GM23338 (cell line): ENCODE results near the gene DTNBP1. TPM values are rescaled to one million over a fixed set of nuclear protein-coding genes. Genes with fewer than 3 reads are reported as not detected.

Experiments
- ATAC-seq: fragments of 200-7000 bp; cut with Tn5 transposase; 3 replicates; pipeline ENCODE4 v1.9.1; 2020
- DNase-seq: peaks from one replicate; pipeline ENCODE4 v3.0.0-alpha.2; 2015; ENCODE audit warnings: low spot score
- H2AFZ ChIP-seq: fragments of 200-600 bp; sonication (generic); 2 replicates; pipeline ENCODE4 v1.8.0; 2016; ENCODE audit warnings: antibody characterized with exemption, mild to moderate bottlenecking, moderate library complexity
- H3F3A ChIP-seq: fragments of 200-600 bp; sonication (generic); replicated peaks from 2 replicates; pipeline ENCODE4 v1.8.0; 2017; ENCODE audit warnings: antibody characterized with exemption, mixed run types, low read depth
- H3K27ac ChIP-seq: fragments of 200-600 bp; sonication (generic); 2 replicates; pipeline ENCODE4 v1.6.1; 2016; ENCODE audit warnings: low read depth
- H3K27me3 ChIP-seq: fragments of 200-600 bp; sonication (generic); 2 replicates; pipeline ENCODE4 v1.8.0; 2016; ENCODE audit warnings: mild to moderate bottlenecking, mixed run types, moderate library complexity; ENCODE audit not compliant: insufficient read depth
- H3K36me3 ChIP-seq: fragments of 200-600 bp; sonication (generic); 2 replicates; pipeline ENCODE4 v1.8.0; 2016; ENCODE audit warnings: mild to moderate bottlenecking; ENCODE audit not compliant: insufficient read depth
- H3K4me1 ChIP-seq: fragments of 200-600 bp; sonication (generic); 2 replicates; pipeline ENCODE4 v1.8.0; 2016; ENCODE audit warnings: mild to moderate bottlenecking, moderate library complexity; ENCODE audit not compliant: insufficient read depth
- H3K4me2 ChIP-seq: fragments of 200-600 bp; sonication (generic); 2 replicates; pipeline ENCODE4 v1.7.1; 2017; ENCODE audit warnings: mixed run types
- H3K4me3 ChIP-seq: fragments of 200-600 bp; sonication (generic); 2 replicates; pipeline ENCODE4 v1.6.1; 2016; ENCODE audit warnings: mixed run types
- H3K79me2 ChIP-seq: fragments of 200-600 bp; sonication (generic); replicated peaks from 2 replicates; pipeline ENCODE4 v1.8.0; 2017; ENCODE audit warnings: mild to moderate bottlenecking; ENCODE audit not compliant: insufficient read depth
- H3K9me2 ChIP-seq: fragments of 200-600 bp; sonication (generic); 2 replicates; pipeline ENCODE4 v1.8.0; 2017; ENCODE audit not compliant: insufficient read depth
- H4K20me1 ChIP-seq: fragments of 200-600 bp; sonication (generic); replicated peaks from 2 replicates; pipeline ENCODE4 v1.8.0; 2017; ENCODE audit warnings: mild to moderate bottlenecking; ENCODE audit not compliant: insufficient read depth
- H3K27ac Mint-ChIP-seq: 2 replicates; pipeline ENCODE4 v1.8.0; 2020; ENCODE audit warnings: inconsistent platforms, mild to moderate bottlenecking, moderate library complexity, mixed read lengths
- H3K27me3 Mint-ChIP-seq: 3 replicates; pipeline ENCODE4 v1.8.0; 2022; ENCODE audit warnings: low read depth, mild to moderate bottlenecking, moderate library complexity, mixed read lengths, inconsistent platforms; ENCODE audit not compliant: insufficient read depth, poor library complexity
- H3K36me3 Mint-ChIP-seq: 3 replicates; pipeline ENCODE4 v1.8.0; 2021; ENCODE audit warnings: low read depth, mild to moderate bottlenecking, inconsistent platforms, moderate library complexity, mixed read lengths
- H3K4me1 Mint-ChIP-seq: 3 replicates; pipeline ENCODE4 v1.8.0; 2020; ENCODE audit warnings: mild to moderate bottlenecking, inconsistent platforms, mixed read lengths
- H3K4me3 Mint-ChIP-seq: 3 replicates; pipeline ENCODE4 v1.8.0; 2021; ENCODE audit warnings: moderate library complexity, mild to moderate bottlenecking, inconsistent platforms, mixed read lengths
- H3K9me3 Mint-ChIP-seq: 3 replicates; pipeline ENCODE4 v1.8.0; 2020; ENCODE audit warnings: moderate library complexity, mild to moderate bottlenecking, inconsistent platforms, mixed read lengths
- CREB1 ChIP-seq: fragments of 250-450 bp; sonication (Bioruptor Pico); IDR thresholded peaks from 2 replicates; pipeline ENCODE4 v1.5.0; 2020; ENCODE audit warnings: low read depth, mild to moderate bottlenecking, moderate library complexity
- EZH2 ChIP-seq: fragments of 200-600 bp; sonication (generic); IDR thresholded peaks from one replicate; pipeline ENCODE4 v1.8.0; 2017; ENCODE audit warnings: antibody characterized with exemption, mild to moderate bottlenecking, low read depth; ENCODE audit not compliant: unreplicated experiment
- EZH2phosphoT487 ChIP-seq: fragments of 200-600 bp; sonication (generic); IDR thresholded peaks from one replicate; pipeline ENCODE4 v1.8.1; 2018; ENCODE audit warnings: antibody characterized with exemption; ENCODE audit not compliant: unreplicated experiment
- JUNB ChIP-seq: IDR thresholded peaks from one replicate; pipeline ENCODE4 v1.6.1; 2016; ENCODE audit warnings: antibody characterized with exemption; ENCODE audit not compliant: unreplicated experiment
- NANOG ChIP-seq: IDR thresholded peaks from 2 replicates; pipeline ENCODE4 v1.6.1; 2016; ENCODE audit warnings: antibody characterized with exemption, borderline replicate concordance
- POLR2AphosphoS5 ChIP-seq: IDR thresholded peaks from 2 replicates; pipeline ENCODE4 v1.6.1; 2016; ENCODE audit warnings: antibody characterized with exemption, low read depth
- STAT1 ChIP-seq: IDR thresholded peaks from one replicate; pipeline ENCODE4 v1.6.1; 2016; ENCODE audit warnings: antibody characterized with exemption; ENCODE audit not compliant: unreplicated experiment
- ZNF114 ChIP-seq: fragments of 250-450 bp; sonication (Bioruptor Pico); IDR thresholded peaks from 2 replicates; pipeline ENCODE4 v1.5.0; 2020; ENCODE audit warnings: mild to moderate bottlenecking, moderate library complexity
- ZNF331 ChIP-seq: fragments of 250-450 bp; sonication (Bioruptor Pico); IDR thresholded peaks from 2 replicates; pipeline ENCODE4 v1.5.0; 2020; ENCODE audit warnings: low read depth, mild to moderate bottlenecking, moderate library complexity
- polyA plus RNA-seq: library from polyadenylated mRNA; unstranded; fragments of >200 nt; fragmentation: Nextera tagmentation; extraction: Ambion mirVana; gene quantifications from 2 replicates; pipeline ENCODE4 v1.2.1, GENCODE V29; 2016
- total RNA-seq: library from RNA; depleted of rRNA; stranded (reverse); fragments of >200 nt; shearing (Covaris generic); gene quantifications from 2 replicates; pipeline ENCODE4 v1.2.3, GENCODE V29; 2014
- TF ChIP-seq, protein P1 (sequence below): IDR thresholded peaks from 2 replicates; pipeline ENCODE4 v1.6.1; 2016; ENCODE audit warnings: antibody characterized with exemption
- TF ChIP-seq, protein P2 (sequence below), 2 experiments: fragments of 200-600 bp in 1 of 2; sonication (generic) in 1 of 2; conservative IDR thresholded peaks; 2 replicates each; pipeline versions ENCODE4 v1.5.1 to v1.6.1; 2016 to 2017; ENCODE audit warnings: antibody characterized with exemption in 2 of 2, low read depth in 2 of 2, mild to moderate bottlenecking in 2 of 2, moderate library complexity in 1 of 2
- TF ChIP-seq, protein P3 (sequence below): fragments of 250-450 bp; sonication (Bioruptor Pico); IDR thresholded peaks from 2 replicates; pipeline ENCODE4 v1.5.0; 2020; ENCODE audit warnings: mild to moderate bottlenecking, moderate library complexity
- TF ChIP-seq, protein P4 (sequence below): IDR thresholded peaks from one replicate; pipeline ENCODE4 v1.6.1; 2018; ENCODE audit warnings: antibody characterized with exemption; ENCODE audit not compliant: unreplicated experiment

Gene DTNBP1
- total and polyA plus RNA-seq, 2 experiments from 2014 or later: 12.1 to 20.1 TPM

DNA sequence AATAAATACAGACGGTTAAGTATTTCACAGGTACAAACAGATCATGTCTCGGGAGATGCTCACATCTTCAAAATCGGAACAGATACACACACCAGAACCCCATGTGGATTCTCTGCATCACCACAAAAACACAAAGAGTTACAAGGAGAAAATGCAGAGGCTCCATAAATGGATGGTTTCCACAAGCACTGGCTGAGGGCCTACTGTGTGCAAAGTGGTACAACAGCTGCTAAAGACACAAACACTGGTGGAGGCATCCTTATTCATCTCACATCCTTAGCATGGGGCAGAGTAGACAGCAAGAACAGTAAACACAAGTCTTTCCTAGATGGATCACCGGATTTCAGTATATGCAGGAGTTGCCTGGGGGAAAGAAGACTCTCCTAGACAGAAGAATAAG lies 88.8 kb downstream of the DTNBP1 start:
- Mint-ChIP-seq H3K4me3 (no peak overlapping the region), H3K27me3 (peaks cover 10% of the 10 kb centered on the region), H3K27ac (no peak overlapping the region), H3K36me3 (peaks cover 3% of the 10 kb centered on the region; the same call in 2 of the 3 replicates), H3K4me1 (peaks cover 42% of the 10 kb centered on the region), H3K9me3 (no peaks in the 10 kb centered on the region)
- no peak overlapping the region for H3K4me3 ChIP-seq
- H3K4me1 ChIP-seq: peaks cover 30% of the 10 kb centered on the region
- DNase-seq (no peak), ATAC-seq (no peak)
- H3K9me2 ChIP-seq: no peaks in the 10 kb centered on the region
- H3F3A ChIP-seq: no peaks in the 10 kb centered on the region
- TF ChIP-seq JUNB (no peak), POLR2AphosphoS5 (no peak), CREB1 (CRISPR knock-in tag) (no peak), ZNF331 (no peak), EZH2 (no peak), NANOG (no peak), EZH2phosphoT487 (no peak), ZNF114 (CRISPR knock-in tag) (no peak), STAT1 (no peak)
- TF ChIP-seq, protein P1, sequence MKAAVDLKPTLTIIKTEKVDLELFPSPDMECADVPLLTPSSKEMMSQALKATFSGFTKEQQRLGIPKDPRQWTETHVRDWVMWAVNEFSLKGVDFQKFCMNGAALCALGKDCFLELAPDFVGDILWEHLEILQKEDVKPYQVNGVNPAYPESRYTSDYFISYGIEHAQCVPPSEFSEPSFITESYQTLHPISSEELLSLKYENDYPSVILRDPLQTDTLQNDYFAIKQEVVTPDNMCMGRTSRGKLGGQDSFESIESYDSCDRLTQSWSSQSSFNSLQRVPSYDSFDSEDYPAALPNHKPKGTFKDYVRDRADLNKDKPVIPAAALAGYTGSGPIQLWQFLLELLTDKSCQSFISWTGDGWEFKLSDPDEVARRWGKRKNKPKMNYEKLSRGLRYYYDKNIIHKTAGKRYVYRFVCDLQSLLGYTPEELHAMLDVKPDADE: no peak
- TF ChIP-seq, protein P2, sequence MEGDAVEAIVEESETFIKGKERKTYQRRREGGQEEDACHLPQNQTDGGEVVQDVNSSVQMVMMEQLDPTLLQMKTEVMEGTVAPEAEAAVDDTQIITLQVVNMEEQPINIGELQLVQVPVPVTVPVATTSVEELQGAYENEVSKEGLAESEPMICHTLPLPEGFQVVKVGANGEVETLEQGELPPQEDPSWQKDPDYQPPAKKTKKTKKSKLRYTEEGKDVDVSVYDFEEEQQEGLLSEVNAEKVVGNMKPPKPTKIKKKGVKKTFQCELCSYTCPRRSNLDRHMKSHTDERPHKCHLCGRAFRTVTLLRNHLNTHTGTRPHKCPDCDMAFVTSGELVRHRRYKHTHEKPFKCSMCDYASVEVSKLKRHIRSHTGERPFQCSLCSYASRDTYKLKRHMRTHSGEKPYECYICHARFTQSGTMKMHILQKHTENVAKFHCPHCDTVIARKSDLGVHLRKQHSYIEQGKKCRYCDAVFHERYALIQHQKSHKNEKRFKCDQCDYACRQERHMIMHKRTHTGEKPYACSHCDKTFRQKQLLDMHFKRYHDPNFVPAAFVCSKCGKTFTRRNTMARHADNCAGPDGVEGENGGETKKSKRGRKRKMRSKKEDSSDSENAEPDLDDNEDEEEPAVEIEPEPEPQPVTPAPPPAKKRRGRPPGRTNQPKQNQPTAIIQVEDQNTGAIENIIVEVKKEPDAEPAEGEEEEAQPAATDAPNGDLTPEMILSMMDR (conservative IDR thresholded peaks at IDR 0.05; ENCODE audit: low read depth in 2 of 2): no peak
- TF ChIP-seq, protein P3, sequence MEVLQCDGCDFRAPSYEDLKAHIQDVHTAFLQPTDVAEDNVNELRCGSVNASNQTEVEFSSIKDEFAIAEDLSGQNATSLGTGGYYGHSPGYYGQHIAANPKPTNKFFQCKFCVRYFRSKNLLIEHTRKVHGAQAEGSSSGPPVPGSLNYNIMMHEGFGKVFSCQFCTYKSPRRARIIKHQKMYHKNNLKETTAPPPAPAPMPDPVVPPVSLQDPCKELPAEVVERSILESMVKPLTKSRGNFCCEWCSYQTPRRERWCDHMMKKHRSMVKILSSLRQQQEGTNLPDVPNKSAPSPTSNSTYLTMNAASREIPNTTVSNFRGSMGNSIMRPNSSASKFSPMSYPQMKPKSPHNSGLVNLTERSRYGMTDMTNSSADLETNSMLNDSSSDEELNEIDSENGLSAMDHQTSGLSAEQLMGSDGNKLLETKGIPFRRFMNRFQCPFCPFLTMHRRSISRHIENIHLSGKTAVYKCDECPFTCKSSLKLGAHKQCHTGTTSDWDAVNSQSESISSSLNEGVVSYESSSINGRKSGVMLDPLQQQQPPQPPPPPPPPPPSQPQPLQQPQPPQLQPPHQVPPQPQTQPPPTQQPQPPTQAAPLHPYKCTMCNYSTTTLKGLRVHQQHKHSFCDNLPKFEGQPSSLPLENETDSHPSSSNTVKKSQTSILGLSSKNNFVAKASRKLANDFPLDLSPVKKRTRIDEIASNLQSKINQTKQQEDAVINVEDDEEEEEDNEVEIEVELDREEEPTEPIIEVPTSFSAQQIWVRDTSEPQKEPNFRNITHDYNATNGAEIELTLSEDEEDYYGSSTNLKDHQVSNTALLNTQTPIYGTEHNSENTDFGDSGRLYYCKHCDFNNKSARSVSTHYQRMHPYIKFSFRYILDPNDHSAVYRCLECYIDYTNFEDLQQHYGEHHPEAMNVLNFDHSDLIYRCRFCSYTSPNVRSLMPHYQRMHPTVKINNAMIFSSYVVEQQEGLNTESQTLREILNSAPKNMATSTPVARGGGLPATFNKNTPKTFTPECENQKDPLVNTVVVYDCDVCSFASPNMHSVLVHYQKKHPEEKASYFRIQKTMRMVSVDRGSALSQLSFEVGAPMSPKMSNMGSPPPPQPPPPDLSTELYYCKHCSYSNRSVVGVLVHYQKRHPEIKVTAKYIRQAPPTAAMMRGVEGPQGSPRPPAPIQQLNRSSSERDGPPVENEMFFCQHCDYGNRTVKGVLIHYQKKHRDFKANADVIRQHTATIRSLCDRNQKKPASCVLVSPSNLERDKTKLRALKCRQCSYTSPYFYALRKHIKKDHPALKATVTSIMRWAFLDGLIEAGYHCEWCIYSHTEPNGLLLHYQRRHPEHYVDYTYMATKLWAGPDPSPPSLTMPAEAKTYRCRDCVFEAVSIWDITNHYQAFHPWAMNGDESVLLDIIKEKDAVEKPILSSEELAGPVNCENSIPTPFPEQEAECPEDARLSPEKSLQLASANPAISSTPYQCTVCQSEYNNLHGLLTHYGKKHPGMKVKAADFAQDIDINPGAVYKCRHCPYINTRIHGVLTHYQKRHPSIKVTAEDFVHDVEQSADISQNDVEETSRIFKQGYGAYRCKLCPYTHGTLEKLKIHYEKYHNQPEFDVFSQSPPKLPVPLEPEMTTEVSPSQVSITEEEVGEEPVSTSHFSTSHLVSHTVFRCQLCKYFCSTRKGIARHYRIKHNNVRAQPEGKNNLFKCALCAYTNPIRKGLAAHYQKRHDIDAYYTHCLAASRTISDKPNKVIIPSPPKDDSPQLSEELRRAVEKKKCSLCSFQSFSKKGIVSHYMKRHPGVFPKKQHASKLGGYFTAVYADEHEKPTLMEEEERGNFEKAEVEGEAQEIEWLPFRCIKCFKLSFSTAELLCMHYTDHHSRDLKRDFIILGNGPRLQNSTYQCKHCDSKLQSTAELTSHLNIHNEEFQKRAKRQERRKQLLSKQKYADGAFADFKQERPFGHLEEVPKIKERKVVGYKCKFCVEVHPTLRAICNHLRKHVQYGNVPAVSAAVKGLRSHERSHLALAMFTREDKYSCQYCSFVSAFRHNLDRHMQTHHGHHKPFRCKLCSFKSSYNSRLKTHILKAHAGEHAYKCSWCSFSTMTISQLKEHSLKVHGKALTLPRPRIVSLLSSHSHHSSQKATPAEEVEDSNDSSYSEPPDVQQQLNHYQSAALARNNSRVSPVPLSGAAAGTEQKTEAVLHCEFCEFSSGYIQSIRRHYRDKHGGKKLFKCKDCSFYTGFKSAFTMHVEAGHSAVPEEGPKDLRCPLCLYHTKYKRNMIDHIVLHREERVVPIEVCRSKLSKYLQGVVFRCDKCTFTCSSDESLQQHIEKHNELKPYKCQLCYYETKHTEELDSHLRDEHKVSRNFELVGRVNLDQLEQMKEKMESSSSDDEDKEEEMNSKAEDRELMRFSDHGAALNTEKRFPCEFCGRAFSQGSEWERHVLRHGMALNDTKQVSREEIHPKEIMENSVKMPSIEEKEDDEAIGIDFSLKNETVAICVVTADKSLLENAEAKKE: no peak
- TF ChIP-seq, protein P4, sequence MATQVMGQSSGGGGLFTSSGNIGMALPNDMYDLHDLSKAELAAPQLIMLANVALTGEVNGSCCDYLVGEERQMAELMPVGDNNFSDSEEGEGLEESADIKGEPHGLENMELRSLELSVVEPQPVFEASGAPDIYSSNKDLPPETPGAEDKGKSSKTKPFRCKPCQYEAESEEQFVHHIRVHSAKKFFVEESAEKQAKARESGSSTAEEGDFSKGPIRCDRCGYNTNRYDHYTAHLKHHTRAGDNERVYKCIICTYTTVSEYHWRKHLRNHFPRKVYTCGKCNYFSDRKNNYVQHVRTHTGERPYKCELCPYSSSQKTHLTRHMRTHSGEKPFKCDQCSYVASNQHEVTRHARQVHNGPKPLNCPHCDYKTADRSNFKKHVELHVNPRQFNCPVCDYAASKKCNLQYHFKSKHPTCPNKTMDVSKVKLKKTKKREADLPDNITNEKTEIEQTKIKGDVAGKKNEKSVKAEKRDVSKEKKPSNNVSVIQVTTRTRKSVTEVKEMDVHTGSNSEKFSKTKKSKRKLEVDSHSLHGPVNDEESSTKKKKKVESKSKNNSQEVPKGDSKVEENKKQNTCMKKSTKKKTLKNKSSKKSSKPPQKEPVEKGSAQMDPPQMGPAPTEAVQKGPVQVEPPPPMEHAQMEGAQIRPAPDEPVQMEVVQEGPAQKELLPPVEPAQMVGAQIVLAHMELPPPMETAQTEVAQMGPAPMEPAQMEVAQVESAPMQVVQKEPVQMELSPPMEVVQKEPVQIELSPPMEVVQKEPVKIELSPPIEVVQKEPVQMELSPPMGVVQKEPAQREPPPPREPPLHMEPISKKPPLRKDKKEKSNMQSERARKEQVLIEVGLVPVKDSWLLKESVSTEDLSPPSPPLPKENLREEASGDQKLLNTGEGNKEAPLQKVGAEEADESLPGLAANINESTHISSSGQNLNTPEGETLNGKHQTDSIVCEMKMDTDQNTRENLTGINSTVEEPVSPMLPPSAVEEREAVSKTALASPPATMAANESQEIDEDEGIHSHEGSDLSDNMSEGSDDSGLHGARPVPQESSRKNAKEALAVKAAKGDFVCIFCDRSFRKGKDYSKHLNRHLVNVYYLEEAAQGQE: no peak
- no peak overlapping the region for H2AFZ ChIP-seq
- H3K27ac ChIP-seq: no peak overlapping the region; the same call in 1 of the 2 replicates
- H3K79me2 ChIP-seq: no peaks in the 10 kb centered on the region
- no peaks in the 10 kb centered on the region for H3K27me3 ChIP-seq
- no peak overlapping the region for H3K4me2 ChIP-seq
- no peaks in the 10 kb centered on the region for H4K20me1 ChIP-seq
- H3K36me3 ChIP-seq: no peaks in the 10 kb centered on the region
